Measurements from ENCODE around the gene CHRM4.

CHRM4 gene

GRCh38 chr11:46390331-46391171 is 1.0 kb downstream of the CHRM4 start:
- TF ChIP-seq CTCF (IDR thresholded peaks at IDR 0.05; ENCODE audit: borderline replicate concordance, insufficient read depth, low read depth, low read length): no peak
- H3K4me3 ChIP-seq (ENCODE audit: low read depth, low read length): no peak overlapping the region

- peak; percentile 84 for TF ChIP-seq CTCF (IDR thresholded peaks at IDR 0.05; ENCODE audit: borderline replicate concordance, insufficient read depth, low read depth, low read length)
- peak overlapping the region; percentile 48 for H3K4me3 ChIP-seq (ENCODE audit: low read depth, low read length)
Observed at GRCh38 chr11:46389450-46390330, 1.9 kb downstream of the CHRM4 start.

- TF ChIP-seq CTCF (IDR thresholded peaks at IDR 0.05; ENCODE audit: borderline replicate concordance, insufficient read depth, low read depth, low read length): no peak
- no peak overlapping the region for H3K4me3 ChIP-seq (ENCODE audit: low read depth, low read length)
Observed at GRCh38 chr11:46388619-46389449, 2.7 kb downstream of the CHRM4 start.

GRCh38 chr11:46387919-46388618 is 3.5 kb downstream of the CHRM4 start:
- H3K4me3 ChIP-seq (ENCODE audit: low read depth, low read length): no peak overlapping the region
- no peak for TF ChIP-seq CTCF (IDR thresholded peaks at IDR 0.05; ENCODE audit: borderline replicate concordance, insufficient read depth, low read depth, low read length)

GRCh38 chr11:46387456-46387855 is 4.1 kb downstream of the CHRM4 start:
- H3K4me3 ChIP-seq (ENCODE audit: low read depth, low read length): no peak overlapping the region
- TF ChIP-seq CTCF (IDR thresholded peaks at IDR 0.05; ENCODE audit: borderline replicate concordance, insufficient read depth, low read depth, low read length): no peak

GRCh38 chr11:46386674-46387073 is 4.9 kb downstream of the CHRM4 start:
- no peak overlapping the region for H3K4me3 ChIP-seq (ENCODE audit: low read depth, low read length)
- TF ChIP-seq CTCF (IDR thresholded peaks at IDR 0.05; ENCODE audit: borderline replicate concordance, insufficient read depth, low read depth, low read length): no peak

Measured in GM12875 (cell line).